Measurements from ENCODE around the gene PDGFA.

The PDGFA gene

DNA sequence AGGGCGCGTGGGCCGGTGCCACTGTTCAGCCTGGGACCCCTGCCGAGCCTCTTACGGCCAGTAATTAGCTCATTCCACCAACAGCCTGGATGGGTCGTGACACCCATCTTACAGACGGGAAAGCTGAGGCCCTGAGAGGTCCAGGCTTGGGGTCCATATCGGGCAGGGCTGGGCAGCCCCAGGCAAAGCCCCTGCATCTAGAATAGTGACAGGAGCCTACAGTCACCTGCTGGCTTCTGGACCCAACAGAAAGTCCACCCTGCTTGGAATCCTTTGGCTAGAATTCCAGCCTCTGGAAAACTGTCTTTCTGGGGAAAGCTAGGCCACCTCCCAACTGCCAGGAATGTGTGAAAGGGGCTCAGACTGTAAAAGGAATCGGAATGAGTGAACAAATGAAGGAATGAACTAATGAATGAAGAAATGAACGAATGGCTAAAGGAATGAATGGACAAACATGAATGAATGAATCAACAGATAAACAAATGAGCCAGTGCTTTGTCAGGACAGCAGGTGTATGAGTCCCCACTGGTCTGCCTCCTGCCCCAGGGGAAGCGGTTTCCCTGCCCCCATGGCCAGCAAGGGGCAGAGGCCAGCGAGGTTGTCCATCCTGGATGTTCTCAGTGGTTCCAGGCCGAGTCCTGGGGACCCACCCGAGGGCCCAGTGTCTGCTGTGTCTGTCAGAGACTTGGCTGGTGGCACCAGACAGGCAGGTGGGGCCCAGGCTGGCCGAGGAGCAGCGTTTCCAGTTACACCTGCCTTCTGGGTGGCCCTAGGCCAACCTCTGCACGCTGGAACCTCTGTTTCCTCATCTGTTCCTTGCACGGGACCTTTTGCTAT lies 24.1 kb upstream of the PDGFA start:
- peaks cover 2% of the 10 kb centered on the region for H3K36me3 Mint-ChIP-seq
- H3K4me3 Mint-ChIP-seq: no peak overlapping the region
- peaks cover 27% of the 10 kb centered on the region for H3K4me1 Mint-ChIP-seq
- no peak for ATAC-seq
- H3K27ac Mint-ChIP-seq: peak overlapping the region; percentile 48
- peaks cover 3% of the 10 kb centered on the region for H3K9me3 Mint-ChIP-seq
- DNase-seq (ENCODE audit: low spot score in 2 of 2): no peak

DNA sequence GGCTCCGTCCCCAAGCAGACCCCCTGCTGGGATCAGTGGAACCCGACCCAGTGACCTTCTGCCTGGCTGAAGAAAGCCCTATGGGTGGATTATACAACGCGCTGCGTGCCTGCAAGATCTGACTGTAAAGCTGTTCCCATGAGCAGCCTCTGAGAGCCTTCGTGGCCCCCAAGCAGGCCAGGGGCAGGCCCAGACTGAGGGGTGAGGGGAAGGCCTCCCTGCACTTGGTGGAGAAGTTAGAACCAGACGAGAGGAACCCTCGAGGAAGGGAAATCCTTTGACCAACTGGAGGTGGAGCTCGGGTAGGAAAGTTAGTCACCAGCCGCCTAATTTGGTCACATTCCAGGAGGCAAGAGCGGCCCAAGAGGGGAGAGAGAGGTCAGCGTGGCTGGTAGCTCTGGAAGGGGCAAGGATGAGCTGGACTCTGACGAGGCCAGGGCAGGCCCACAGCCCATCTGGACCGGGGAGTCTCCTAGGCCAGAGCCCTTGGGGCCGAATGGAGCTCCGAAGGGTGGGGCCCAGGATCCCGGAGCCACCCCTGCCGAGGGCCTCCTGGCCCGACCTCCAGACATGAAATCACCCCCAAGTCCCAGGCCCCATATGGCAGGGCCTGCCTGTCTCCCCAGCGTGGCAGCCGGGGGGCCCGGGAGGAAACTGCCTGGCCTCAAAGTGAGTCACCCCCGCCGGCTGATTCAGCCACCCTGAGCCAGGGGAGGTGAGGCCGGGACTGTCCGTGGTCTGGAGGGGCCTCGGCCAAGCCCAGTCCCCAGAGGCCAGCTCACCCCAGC lies 23.3 kb upstream of the PDGFA start:
- DNase-seq (ENCODE audit: low spot score in 2 of 2): peak; percentile 33 to 57
- H3K9me3 Mint-ChIP-seq: peaks cover 3% of the 10 kb centered on the region
- H3K36me3 Mint-ChIP-seq: no peaks in the 10 kb centered on the region
- peak overlapping the region; percentile 74 for H3K27ac Mint-ChIP-seq
- peaks cover 27% of the 10 kb centered on the region for H3K4me1 Mint-ChIP-seq
- no peak overlapping the region for H3K4me3 Mint-ChIP-seq
- peak; percentile 94 for ATAC-seq

GRCh38 chr7:542131-542712 lies 22.6 kb upstream of the PDGFA start:
- Mint-ChIP-seq H3K4me3 (no peak overlapping the region), H3K27ac (peak overlapping the region; percentile 74), H3K4me1 (peaks cover 27% of the 10 kb centered on the region), H3K36me3 (no peaks in the 10 kb centered on the region), H3K9me3 (peaks cover 3% of the 10 kb centered on the region)
- ATAC-seq (no peak), DNase-seq (ENCODE audit: low spot score in 2 of 2) (no peak)

DNA sequence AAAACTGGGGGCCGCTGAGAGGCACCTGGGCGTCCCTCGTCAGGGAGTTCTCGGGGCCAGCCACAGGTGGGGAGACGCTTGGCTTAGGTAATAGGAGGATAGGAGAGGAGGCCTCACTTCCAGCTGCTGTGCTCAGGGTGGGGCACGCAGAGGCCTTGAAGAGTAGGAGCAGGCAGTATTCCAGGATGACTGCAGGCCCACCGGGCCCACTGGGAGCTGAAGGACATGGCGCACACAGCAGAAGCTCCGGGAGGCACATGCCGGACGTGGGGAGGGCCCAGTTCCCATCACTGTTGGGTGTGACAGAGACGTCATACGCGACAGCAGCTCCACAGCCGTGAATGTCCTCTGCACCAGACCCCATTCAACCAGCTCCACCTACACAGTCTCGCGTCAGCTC lies 22.0 kb upstream of the PDGFA start:
- Mint-ChIP-seq H3K4me1 (peaks cover 27% of the 10 kb centered on the region), H3K27ac (no peak overlapping the region), H3K4me3 (no peak overlapping the region), H3K36me3 (no peaks in the 10 kb centered on the region), H3K9me3 (peaks cover 3% of the 10 kb centered on the region)
- DNase-seq (ENCODE audit: low spot score in 2 of 2) (no peak), ATAC-seq (no peak)

GRCh38 chr7:540997-541396 lies 21.4 kb upstream of the PDGFA start:
- Mint-ChIP-seq H3K4me1 (peaks cover 27% of the 10 kb centered on the region), H3K4me3 (no peak overlapping the region), H3K27ac (no peak overlapping the region), H3K9me3 (peaks cover 3% of the 10 kb centered on the region), H3K36me3 (no peaks in the 10 kb centered on the region)
- DNase-seq (ENCODE audit: low spot score in 2 of 2) (no peak), ATAC-seq (no peak)

DNA sequence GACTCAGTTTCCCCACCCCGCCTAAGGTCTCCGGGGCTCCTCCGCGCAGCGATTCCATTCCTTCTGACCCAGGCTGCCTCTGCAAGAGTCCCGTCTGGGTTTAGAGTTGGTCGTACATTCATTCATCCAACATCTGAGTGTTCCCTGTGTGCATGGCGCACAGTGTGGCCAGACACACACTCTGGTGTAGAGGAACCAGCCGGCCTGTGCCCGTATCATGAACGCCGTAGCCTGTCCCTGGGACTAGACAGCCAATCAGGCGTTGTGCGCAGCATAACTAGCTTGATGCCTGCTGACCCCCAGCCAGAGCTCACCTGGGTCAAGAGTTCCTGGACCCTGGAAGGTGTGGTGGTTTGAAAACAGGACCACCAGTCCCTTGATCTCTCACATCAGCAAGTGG lies 20.9 kb upstream of the PDGFA start:
- no peak overlapping the region for H3K4me3 Mint-ChIP-seq
- ATAC-seq (no peak), DNase-seq (ENCODE audit: low spot score in 2 of 2) (no peak)
- peak overlapping the region; percentile 70 for H3K27ac Mint-ChIP-seq
- peaks cover 27% of the 10 kb centered on the region for H3K4me1 Mint-ChIP-seq
- H3K36me3 Mint-ChIP-seq: no peaks in the 10 kb centered on the region
- peaks cover 3% of the 10 kb centered on the region for H3K9me3 Mint-ChIP-seq

DNA sequence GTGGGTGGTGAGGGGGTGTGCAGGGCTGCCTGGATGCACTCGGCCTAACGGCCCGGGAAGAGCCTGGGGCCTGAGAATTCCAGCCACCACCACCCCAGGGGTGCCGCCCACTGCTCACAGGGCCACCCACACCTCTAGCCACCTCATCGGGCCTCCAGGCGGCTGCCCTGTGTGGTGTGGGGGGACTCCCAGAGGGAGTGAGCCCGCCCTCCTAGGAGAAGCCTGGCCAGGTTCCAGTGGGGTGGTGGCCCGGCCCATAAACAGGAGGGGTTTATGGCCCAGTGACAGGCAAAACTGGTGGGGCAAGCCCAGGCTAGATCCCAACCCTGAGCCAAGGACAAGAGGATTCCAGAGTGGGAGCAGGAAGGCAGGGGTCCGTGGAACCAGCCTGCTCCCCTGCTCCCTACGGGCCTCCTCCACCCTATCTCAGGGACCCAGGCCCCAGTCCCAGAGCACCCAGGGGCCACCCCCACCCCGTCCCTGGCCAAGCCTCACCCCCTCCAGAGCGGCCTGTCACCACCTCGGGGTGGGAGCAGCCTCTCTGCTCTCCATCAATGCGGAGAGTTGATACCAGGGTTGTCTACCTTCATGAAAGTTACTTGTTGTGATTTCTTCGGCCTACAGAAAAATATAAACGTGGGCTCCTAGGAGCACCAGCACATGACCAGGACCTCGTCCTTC lies 20.2 kb upstream of the PDGFA start:
- no peaks in the 10 kb centered on the region for H3K36me3 Mint-ChIP-seq
- ATAC-seq (no peak), DNase-seq (ENCODE audit: low spot score in 2 of 2) (no peak)
- peak overlapping the region; percentile 70 for H3K27ac Mint-ChIP-seq
- H3K9me3 Mint-ChIP-seq: no peaks in the 10 kb centered on the region
- peaks cover 32% of the 10 kb centered on the region for H3K4me1 Mint-ChIP-seq
- no peak overlapping the region for H3K4me3 Mint-ChIP-seq

- no peak overlapping the region for H3K27ac Mint-ChIP-seq
- H3K4me1 Mint-ChIP-seq: peaks cover 32% of the 10 kb centered on the region
- H3K4me3 Mint-ChIP-seq: no peak overlapping the region
- no peaks in the 10 kb centered on the region for H3K36me3 Mint-ChIP-seq
- no peak for ATAC-seq
- H3K9me3 Mint-ChIP-seq: no peaks in the 10 kb centered on the region
- DNase-seq (ENCODE audit: low spot score in 2 of 2): no peak
These were observed 19.4 kb upstream of the PDGFA start for GRCh38 chr7:538764-539685.

DNA sequence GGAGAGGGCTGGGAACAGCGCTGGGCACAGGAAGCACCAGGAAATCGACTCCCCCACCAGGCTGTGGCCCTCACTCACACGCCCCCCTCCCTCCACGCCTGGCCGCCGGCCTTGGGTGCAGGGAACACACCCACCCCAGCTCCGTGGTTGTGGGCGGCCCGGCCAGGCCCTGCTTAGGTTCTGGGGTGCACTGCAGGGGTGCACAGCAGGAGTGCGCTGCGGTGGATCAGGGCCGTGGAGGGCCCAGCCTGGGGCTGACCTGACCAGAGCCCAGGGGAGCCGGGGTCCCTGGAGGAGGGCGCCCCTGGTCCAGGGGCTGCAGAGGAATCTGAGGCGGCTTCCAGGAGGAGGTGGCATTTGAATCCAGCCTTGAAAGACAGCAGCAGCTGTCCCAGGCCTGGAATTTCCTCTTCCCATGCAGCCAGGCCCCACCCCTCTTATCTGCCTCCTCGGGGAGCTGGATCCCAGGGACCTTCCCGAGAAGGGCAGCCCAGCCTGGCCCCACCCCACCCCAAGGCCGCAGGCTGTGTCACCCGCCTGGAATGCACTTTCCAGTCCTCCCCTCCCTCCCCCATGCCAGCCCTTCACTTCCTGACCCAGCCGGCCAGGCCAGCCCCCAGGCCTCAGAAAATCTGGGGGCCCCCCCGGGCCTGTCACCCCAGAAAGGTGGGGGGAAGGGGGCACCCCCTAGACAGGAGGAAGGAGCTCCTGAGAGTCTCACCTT lies 18.4 kb upstream of the PDGFA start:
- Mint-ChIP-seq H3K36me3 (no peaks in the 10 kb centered on the region), H3K4me3 (no peak overlapping the region), H3K27ac (no peak overlapping the region), H3K4me1 (peaks cover 27% of the 10 kb centered on the region), H3K9me3 (no peaks in the 10 kb centered on the region)
- no peak for DNase-seq (ENCODE audit: low spot score in 2 of 2)
- ATAC-seq: no peak

GRCh38 chr7:536231-536630 lies 16.6 kb upstream of the PDGFA start:
- no peak overlapping the region for H3K27ac Mint-ChIP-seq
- no peaks in the 10 kb centered on the region for H3K36me3 Mint-ChIP-seq
- ATAC-seq (no peak), DNase-seq (ENCODE audit: low spot score in 2 of 2) (no peak)
- no peaks in the 10 kb centered on the region for H3K9me3 Mint-ChIP-seq
- H3K4me1 Mint-ChIP-seq: peaks cover 19% of the 10 kb centered on the region
- H3K4me3 Mint-ChIP-seq: no peak overlapping the region

DNA sequence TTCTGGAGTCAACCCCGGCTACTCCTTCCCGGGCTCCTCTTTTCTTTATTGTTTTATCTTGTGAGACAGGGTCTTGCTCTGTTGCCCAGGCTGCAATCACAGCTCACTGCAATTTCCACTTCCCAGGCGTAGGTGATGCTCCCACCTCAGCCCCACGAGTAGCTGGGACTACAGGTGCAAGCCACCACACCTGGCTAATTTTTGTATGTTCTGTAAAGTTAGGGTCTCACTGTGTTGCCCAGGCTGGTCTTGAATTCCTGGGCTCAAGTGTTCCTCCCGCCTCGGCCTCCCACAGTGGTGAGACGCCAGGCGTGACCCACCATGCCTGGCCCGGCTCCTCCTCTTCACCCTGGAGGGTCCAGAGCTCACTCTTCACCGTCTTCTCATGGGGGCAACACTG lies 15.3 kb upstream of the PDGFA start:
- Mint-ChIP-seq H3K4me1 (peaks cover 21% of the 10 kb centered on the region), H3K9me3 (no peaks in the 10 kb centered on the region), H3K4me3 (no peak overlapping the region), H3K27ac (peak overlapping the region; percentile 83), H3K36me3 (no peaks in the 10 kb centered on the region)
- ATAC-seq: no peak
- no peak for DNase-seq (ENCODE audit: low spot score in 2 of 2)

DNA sequence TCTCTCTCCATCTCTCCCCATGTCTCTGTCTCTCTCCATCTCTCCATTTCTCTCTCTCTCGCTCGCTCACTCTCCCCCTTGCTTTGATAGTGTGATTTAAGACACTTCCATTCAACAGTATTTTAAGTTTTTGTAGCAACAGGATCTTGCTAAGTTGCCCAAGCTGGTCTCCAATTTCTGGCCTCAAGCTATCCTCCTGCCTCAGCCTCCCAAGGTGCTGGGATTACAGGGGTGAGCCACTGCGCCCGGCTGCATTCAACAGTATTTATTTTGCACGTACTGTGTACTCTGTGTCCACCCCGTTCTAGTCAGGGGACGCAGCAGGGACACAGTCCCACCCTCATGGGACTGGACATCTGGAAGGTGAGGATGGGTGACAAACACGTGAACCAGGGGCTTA lies 14.4 kb upstream of the PDGFA start:
- no peak overlapping the region for H3K27ac Mint-ChIP-seq
- H3K4me3 Mint-ChIP-seq: no peak overlapping the region
- H3K36me3 Mint-ChIP-seq: no peaks in the 10 kb centered on the region
- DNase-seq (ENCODE audit: low spot score in 2 of 2): no peak
- peaks cover 21% of the 10 kb centered on the region for H3K4me1 Mint-ChIP-seq
- no peak for ATAC-seq
- H3K9me3 Mint-ChIP-seq: no peaks in the 10 kb centered on the region

GRCh38 chr7:533266-533665 lies 13.6 kb upstream of the PDGFA start:
- no peaks in the 10 kb centered on the region for H3K36me3 Mint-ChIP-seq
- no peak overlapping the region for H3K27ac Mint-ChIP-seq
- H3K4me3 Mint-ChIP-seq: no peak overlapping the region
- ATAC-seq (no peak), DNase-seq (ENCODE audit: low spot score in 2 of 2) (no peak)
- peaks cover 21% of the 10 kb centered on the region for H3K4me1 Mint-ChIP-seq
- H3K9me3 Mint-ChIP-seq: no peaks in the 10 kb centered on the region
